Breast epithelium (tissue), 3 donors: ENCODE results near the gene ANK2.

Experiments used
- POLR2AphosphoS5 ChIP-seq, 3 donors: sonication (generic); formaldehyde crosslinking; IDR thresholded peaks; one replicate each; pipeline ENCODE4 v1.6.1; 2017; ENCODE audit warnings: antibody characterized with exemption in 3 of 3
- TF ChIP-seq, protein P1 (sequence below), 3 donors: fragments of 450-650 bp; IDR thresholded peaks; one replicate each; pipeline ENCODE4 v1.5.1; 2016 to 2017; ENCODE audit warnings: antibody characterized with exemption in 3 of 3, mild to moderate bottlenecking in 3 of 3, moderate library complexity in 3 of 3

GRCh38 chr4:113040793-113041192 lies 8.7 kb upstream of the ANK2 start:
- TF ChIP-seq, protein P1, sequence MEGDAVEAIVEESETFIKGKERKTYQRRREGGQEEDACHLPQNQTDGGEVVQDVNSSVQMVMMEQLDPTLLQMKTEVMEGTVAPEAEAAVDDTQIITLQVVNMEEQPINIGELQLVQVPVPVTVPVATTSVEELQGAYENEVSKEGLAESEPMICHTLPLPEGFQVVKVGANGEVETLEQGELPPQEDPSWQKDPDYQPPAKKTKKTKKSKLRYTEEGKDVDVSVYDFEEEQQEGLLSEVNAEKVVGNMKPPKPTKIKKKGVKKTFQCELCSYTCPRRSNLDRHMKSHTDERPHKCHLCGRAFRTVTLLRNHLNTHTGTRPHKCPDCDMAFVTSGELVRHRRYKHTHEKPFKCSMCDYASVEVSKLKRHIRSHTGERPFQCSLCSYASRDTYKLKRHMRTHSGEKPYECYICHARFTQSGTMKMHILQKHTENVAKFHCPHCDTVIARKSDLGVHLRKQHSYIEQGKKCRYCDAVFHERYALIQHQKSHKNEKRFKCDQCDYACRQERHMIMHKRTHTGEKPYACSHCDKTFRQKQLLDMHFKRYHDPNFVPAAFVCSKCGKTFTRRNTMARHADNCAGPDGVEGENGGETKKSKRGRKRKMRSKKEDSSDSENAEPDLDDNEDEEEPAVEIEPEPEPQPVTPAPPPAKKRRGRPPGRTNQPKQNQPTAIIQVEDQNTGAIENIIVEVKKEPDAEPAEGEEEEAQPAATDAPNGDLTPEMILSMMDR (IDR thresholded peaks at IDR 0.05) = no peak
- TF ChIP-seq POLR2AphosphoS5 (IDR thresholded peaks at IDR 0.05) = no peak
